ENCODE results near the gene PSMA7. TPM values are rescaled to one million over a fixed set of nuclear protein-coding genes. Genes with fewer than 3 reads are reported as not detected.

PSMA7 gene
- total RNA-seq, 1 donor from 2014 or later: 209 TPM

DNA sequence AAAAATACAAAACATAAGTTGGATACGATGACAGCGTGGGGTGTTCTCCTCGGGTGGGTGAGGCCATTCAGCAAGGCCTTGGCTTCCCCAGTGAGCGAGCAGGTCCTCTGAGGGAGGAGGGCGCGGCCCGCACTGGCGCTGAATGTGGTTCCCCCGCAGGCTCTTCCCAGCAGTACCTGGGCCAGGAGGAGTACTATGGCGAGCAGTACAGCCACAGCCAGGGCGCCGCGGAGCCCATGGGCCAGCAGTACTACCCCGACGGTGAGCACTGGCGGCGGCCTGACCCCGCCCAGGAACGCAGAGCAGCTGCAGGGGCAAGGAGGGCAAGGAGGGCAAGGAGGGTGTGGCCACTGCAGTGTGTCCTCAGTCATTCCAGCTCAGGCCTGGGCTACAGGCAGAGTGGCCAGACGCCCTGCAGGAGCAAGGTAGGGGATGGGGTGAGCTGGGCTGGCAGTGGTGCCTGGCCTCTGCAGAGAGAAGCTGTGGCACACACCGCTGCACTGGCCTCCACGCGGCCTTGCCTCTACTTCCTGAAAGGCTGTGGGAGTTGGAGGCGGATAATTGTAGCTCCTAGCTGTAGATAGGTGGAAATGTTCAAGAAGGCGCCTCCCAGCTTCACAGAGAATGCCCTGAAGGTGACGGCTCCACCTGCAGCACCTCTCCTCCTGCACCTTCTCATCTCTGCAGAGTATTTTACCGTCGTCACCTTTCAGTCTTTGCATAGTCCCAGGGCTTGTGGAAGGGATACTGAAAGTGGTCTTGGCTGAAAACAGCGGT lies 21.0 kb upstream of the PSMA7 start:
- no peak overlapping the region for H3K27ac ChIP-seq
- H3K27me3 ChIP-seq: no peaks in the 10 kb centered on the region
- peaks cover 64% of the 10 kb centered on the region for H3K36me3 ChIP-seq
- no peak overlapping the region for H3K4me3 ChIP-seq
- intact Hi-C loops (cut with DNase I): no loop called here
- TF ChIP-seq, protein P1, sequence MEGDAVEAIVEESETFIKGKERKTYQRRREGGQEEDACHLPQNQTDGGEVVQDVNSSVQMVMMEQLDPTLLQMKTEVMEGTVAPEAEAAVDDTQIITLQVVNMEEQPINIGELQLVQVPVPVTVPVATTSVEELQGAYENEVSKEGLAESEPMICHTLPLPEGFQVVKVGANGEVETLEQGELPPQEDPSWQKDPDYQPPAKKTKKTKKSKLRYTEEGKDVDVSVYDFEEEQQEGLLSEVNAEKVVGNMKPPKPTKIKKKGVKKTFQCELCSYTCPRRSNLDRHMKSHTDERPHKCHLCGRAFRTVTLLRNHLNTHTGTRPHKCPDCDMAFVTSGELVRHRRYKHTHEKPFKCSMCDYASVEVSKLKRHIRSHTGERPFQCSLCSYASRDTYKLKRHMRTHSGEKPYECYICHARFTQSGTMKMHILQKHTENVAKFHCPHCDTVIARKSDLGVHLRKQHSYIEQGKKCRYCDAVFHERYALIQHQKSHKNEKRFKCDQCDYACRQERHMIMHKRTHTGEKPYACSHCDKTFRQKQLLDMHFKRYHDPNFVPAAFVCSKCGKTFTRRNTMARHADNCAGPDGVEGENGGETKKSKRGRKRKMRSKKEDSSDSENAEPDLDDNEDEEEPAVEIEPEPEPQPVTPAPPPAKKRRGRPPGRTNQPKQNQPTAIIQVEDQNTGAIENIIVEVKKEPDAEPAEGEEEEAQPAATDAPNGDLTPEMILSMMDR (IDR thresholded peaks at IDR 0.05): no peak
- H3K4me1 ChIP-seq: no peaks in the 10 kb centered on the region
- ATAC-seq: no peak
- DNase-seq: no peak
- no peaks in the 10 kb centered on the region for H3K9me3 ChIP-seq

DNA sequence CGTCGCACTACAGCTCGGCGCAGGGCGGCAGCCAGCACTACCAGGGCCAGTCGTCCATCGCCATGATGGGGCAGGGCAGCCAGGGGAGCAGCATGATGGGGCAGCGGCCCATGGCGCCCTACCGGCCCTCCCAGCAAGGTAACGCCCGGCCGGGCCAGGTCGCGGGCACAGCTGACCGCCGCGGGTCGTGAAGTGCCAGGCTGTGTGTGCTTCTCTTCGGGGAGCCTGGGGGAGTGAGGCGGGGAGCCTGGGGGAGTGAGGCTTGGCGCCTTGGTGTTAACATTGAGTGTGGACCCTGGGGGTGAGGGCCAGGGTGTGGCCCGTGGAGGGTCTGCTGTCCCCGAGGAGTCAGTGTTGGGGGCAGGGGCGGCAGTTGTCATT lies 20.3 kb upstream of the PSMA7 start:
- Histone ChIP-seq H3K27me3 (no peaks in the 10 kb centered on the region), H3K4me1 (no peaks in the 10 kb centered on the region), H3K36me3 (peaks cover 64% of the 10 kb centered on the region), H3K27ac (no peak overlapping the region), H3K9me3 (no peaks in the 10 kb centered on the region), H3K4me3 (no peak overlapping the region)
- ATAC-seq (no peak), DNase-seq (no peak)
- intact Hi-C loops (cut with DNase I): no loop called here
- TF ChIP-seq, protein P1 (IDR thresholded peaks at IDR 0.05): no peak

DNA sequence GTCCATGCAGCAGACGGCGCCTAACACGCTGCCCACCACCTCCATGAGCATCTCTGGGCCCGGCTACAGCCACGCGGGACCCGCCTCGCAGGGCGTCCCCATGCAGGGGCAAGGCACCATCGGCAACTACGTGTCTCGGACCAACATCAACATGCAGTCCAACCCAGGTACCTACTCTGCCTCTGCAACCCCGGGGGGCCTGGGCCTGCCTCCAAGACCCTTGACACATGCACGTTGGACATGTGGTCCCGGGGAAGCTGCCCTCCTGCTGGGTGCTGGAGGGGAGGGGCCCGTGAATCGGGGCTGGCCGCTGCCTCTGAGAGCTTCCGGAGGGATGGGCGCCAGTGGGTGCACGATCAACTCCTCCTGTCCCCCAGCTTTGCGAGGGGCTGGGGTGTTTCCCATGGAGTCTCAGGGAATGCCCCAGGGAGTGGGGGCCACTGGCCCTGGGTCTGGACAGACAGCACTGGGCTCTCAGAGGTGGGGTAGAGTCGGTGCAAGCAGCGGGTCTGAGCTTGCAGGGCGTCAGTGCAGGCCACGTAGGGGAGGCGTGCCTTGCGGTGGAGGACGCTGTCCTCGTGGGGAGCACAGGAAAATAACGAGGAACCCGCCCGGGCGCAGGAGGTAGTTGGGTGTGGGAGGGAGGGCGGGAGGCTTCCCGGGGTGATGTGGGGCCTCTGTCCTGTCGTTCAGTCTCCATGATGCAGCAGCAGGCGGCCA lies 19.7 kb upstream of the PSMA7 start:
- ATAC-seq (no peak), DNase-seq (no peak)
- H3K27me3 ChIP-seq: no peaks in the 10 kb centered on the region
- peaks cover 62% of the 10 kb centered on the region for H3K36me3 ChIP-seq
- intact Hi-C loops (cut with DNase I): no loop called here
- H3K27ac ChIP-seq: no peak overlapping the region
- TF ChIP-seq, protein P1 (IDR thresholded peaks at IDR 0.05): no peak
- H3K4me1 ChIP-seq: no peaks in the 10 kb centered on the region
- H3K9me3 ChIP-seq: no peaks in the 10 kb centered on the region
- no peak overlapping the region for H3K4me3 ChIP-seq

DNA sequence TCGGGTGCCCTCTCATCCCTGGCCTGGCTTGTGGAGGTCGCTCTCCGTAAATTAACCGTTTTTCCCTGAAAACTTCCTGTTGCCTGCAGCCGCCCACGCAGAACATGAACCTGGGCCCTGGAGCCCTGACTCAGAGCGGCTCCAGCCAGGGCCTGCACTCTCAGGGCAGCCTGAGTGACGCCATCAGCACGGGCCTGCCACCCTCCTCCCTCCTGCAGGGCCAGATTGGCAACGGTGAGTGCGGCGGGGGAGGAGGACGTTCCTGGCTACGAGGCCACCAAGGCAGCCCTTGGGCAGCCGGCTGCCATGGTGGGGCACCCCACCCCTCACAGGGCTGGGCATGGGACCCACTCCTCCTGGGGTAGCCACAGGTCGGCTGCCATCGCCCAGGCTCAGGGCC lies 18.2 kb upstream of the PSMA7 start:
- H3K4me1 ChIP-seq: peaks cover 9% of the 10 kb centered on the region
- intact Hi-C loops (cut with DNase I): no loop called here
- no peaks in the 10 kb centered on the region for H3K9me3 ChIP-seq
- DNase-seq (no peak), ATAC-seq (no peak)
- H3K27me3 ChIP-seq: no peaks in the 10 kb centered on the region
- H3K36me3 ChIP-seq: peaks cover 58% of the 10 kb centered on the region
- TF ChIP-seq, protein P1 (IDR thresholded peaks at IDR 0.05): no peak
- no peak overlapping the region for H3K4me3 ChIP-seq
- H3K27ac ChIP-seq: no peak overlapping the region

DNA sequence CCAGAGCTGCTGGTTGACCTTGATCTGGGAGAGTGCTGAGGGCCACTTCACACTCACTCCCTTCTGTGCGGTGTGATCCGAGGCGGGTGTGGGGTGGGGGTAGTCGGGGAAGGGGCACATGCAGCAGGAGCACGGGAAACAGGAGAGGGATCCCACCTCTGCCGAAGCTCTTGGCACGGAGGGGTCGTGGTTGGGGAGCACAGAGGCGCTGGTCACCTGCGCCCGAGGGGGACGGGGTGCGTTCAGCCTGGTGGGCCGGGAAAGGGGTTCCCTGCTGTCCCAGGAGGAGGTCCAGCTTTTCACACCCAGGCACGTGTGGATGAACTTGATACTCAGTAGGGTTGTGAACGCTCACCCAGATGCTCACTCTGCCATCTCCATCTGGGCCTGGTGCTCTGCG lies 17.7 kb upstream of the PSMA7 start:
- intact Hi-C loops (cut with DNase I): no loop called here
- H3K4me1 ChIP-seq: peaks cover 9% of the 10 kb centered on the region
- no peaks in the 10 kb centered on the region for H3K27me3 ChIP-seq
- no peak overlapping the region for H3K27ac ChIP-seq
- no peak for DNase-seq
- no peaks in the 10 kb centered on the region for H3K9me3 ChIP-seq
- H3K36me3 ChIP-seq: peaks cover 54% of the 10 kb centered on the region
- TF ChIP-seq, protein P1 (IDR thresholded peaks at IDR 0.05): no peak
- no peak overlapping the region for H3K4me3 ChIP-seq
- ATAC-seq: no peak

All from upper lobe of right lung (tissue), 1 donor.